Neural progenitor cell (in vitro differentiated cells): ENCODE data around the gene CELSR2.

Source experiments
- CTCF ChIP-seq: fragments of 200-600 bp; sonication (generic); IDR thresholded peaks from 2 replicates; pipeline ENCODE4 v1.5.1; 2017; ENCODE audit warnings: antibody characterized with exemption, mild to moderate bottlenecking
- EZH2phosphoT487 ChIP-seq: fragments of 200-600 bp; sonication (generic); IDR thresholded peaks from 2 replicates; pipeline ENCODE4 v1.6.1; 2017; ENCODE audit warnings: antibody characterized with exemption

- TF ChIP-seq CTCF (no peak), EZH2phosphoT487 (no peak)
Observed at GRCh38 chr1:109237512-109237911, 11.8 kb upstream of the CELSR2 start.
